ENCODE data around the gene C17orf78.
"Not testable (repeated sequence)": the region's sequence is repeated elsewhere in the genome, so short reads cannot be mapped to it uniquely, and the experiment has no call there.

The C17orf78 gene

DNA sequence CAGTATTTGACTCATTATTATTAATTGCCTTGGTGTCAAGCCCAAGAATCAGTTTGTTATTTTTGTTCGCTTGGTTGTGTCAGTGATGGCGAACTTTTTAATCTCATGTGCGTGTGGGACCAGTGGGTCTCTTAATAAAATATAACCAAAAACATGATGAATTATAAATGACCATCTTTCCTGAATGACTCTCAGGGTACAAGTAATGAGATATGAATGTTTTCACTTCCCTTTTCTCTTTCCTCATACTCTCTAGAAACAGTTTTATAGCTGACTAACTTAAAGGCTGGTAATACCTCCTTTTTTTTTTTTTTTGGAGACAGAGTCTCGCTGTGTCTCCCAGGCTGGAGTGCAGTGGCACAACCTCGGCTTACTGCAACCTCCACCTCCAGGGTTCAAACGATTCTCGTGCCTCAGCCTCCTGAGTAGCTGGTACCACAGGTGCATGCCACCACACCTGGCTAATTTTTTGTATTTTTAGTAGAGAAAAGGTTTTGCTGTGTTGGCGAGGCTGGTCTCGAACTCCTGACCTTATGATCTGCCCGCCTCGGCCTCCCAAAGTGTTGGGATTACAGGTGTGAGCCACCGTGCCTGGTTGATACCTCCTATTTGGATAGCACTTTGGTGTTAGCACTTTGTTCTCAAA lies 65.7 kb downstream of the C17orf78 start:
- not testable (repeated sequence) for DNase-seq

All from NCI-H524 (cell line).